Testis (tissue), 2 donors: ENCODE results near the gene GCSH.

ENCODE experiments used
- POLR2A ChIP-seq: fragments of 450-650 bp; IDR thresholded peaks from one replicate; pipeline ENCODE4 v1.6.1; 2017; ENCODE audit warnings: antibody characterized with exemption, mild to moderate bottlenecking, moderate library complexity
- TF ChIP-seq, protein P1 (sequence below), 3 experiments: fragments of 450-650 bp in 2 of 3; fragments of 200-600 bp in 1 of 3; sonication (generic) in 1 of 3; IDR thresholded peaks; one replicate each; pipeline ENCODE4 v1.5.1; 2016 to 2019; ENCODE audit warnings: antibody characterized with exemption in 3 of 3, mild to moderate bottlenecking in 2 of 3, moderate library complexity in 1 of 3

DNA sequence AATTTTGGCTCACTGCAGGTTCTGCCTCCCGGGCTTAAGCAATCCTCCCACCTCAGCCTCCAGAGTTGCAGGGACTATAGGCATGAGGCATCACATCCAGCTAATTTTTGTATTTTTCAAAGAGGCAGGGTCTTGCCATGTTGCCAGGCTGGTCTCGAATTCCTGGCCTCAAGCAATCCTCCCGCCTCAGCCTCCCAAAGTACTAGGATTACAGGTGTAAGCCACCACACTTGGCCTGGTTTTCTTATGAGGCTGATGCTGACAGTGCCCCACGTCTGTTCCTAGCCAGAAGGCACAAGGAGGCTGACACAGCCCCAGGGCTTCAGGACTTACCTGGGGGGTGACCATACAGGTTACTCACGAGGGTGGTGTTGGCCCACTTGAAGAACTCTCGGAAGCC, 33.9 kb upstream of the GCSH start:
- TF ChIP-seq POLR2A: no peak
- TF ChIP-seq, protein P1, sequence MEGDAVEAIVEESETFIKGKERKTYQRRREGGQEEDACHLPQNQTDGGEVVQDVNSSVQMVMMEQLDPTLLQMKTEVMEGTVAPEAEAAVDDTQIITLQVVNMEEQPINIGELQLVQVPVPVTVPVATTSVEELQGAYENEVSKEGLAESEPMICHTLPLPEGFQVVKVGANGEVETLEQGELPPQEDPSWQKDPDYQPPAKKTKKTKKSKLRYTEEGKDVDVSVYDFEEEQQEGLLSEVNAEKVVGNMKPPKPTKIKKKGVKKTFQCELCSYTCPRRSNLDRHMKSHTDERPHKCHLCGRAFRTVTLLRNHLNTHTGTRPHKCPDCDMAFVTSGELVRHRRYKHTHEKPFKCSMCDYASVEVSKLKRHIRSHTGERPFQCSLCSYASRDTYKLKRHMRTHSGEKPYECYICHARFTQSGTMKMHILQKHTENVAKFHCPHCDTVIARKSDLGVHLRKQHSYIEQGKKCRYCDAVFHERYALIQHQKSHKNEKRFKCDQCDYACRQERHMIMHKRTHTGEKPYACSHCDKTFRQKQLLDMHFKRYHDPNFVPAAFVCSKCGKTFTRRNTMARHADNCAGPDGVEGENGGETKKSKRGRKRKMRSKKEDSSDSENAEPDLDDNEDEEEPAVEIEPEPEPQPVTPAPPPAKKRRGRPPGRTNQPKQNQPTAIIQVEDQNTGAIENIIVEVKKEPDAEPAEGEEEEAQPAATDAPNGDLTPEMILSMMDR (IDR thresholded peaks at IDR 0.05): no peak
